ENCODE results near the gene FBN3.

The FBN3 gene

GRCh38 chr19:8132858-8133458 is 16.4 kb downstream of the FBN3 start:
- no peaks in the 10 kb centered on the region for H3K27me3 ChIP-seq (ENCODE audit: control insufficient read depth in 1 of 2, insufficient read depth in 2 of 2, low read length in 2 of 2)
- no peak overlapping the region for H3K27ac ChIP-seq (ENCODE audit: low read length)
- H3K36me3 ChIP-seq (ENCODE audit: control insufficient read depth in 2 of 2, insufficient read depth in 2 of 2, low read length in 2 of 2): no peaks in the 10 kb centered on the region
- peaks cover 2% of the 10 kb centered on the region for H3K4me1 ChIP-seq (ENCODE audit: control insufficient read depth, insufficient read depth, low read length)
- H3K9me3 ChIP-seq (ENCODE audit: control insufficient read depth in 2 of 2, low read length in 2 of 2): no peaks in the 10 kb centered on the region
- no peak overlapping the region for H3K4me3 ChIP-seq (ENCODE audit: low read length in 2 of 2)
- no peak overlapping the region for H3K9ac ChIP-seq (ENCODE audit: low read length in 2 of 2)

GRCh38 chr19:8131517-8131916 is 17.9 kb downstream of the FBN3 start:
- Histone ChIP-seq H3K9ac (ENCODE audit: low read length in 2 of 2) (no peak overlapping the region), H3K27ac (ENCODE audit: low read length) (no peak overlapping the region), H3K4me1 (ENCODE audit: control insufficient read depth, insufficient read depth, low read length) (peaks cover 2% of the 10 kb centered on the region), H3K36me3 (ENCODE audit: control insufficient read depth in 2 of 2, insufficient read depth in 2 of 2, low read length in 2 of 2) (no peaks in the 10 kb centered on the region), H3K9me3 (ENCODE audit: control insufficient read depth in 2 of 2, low read length in 2 of 2) (no peaks in the 10 kb centered on the region), H3K27me3 (ENCODE audit: control insufficient read depth in 1 of 2, insufficient read depth in 2 of 2, low read length in 2 of 2) (no peaks in the 10 kb centered on the region), H3K4me3 (ENCODE audit: low read length in 2 of 2) (peak overlapping the region in 1 of 2 donors; percentile 40)

DNA sequence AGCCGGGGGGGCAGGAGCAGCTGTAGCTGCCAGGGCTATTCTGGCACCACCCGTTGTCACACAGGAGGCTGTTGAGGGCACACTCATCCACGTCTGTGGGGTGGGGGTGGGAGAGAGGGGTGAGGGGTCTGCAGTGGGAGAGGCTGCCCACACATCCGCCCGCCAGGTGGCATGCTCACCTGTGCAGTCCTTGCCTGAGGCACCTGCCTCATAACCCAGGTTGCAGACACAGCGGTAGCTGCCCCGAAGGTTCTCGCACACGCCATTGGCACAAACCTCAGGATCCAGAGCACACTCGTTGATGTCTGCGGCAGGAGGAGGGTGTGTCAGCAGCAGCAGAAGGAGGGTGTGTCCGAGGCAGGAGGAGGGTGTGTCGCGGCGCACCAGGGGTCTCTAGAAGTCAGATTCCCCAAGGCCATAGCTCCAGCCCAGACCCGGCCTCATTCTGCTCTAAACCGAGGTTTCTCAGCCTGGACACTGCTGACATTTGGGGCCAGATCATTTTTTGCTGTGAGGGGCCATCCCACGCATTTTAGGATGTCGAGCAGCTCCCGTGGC is 20.3 kb downstream of the FBN3 start:
- H3K4me1 ChIP-seq (ENCODE audit: control insufficient read depth, insufficient read depth, low read length): peaks cover 2% of the 10 kb centered on the region
- no peak overlapping the region for H3K27ac ChIP-seq (ENCODE audit: low read length)
- no peak overlapping the region for H3K9ac ChIP-seq (ENCODE audit: low read length in 2 of 2)
- no peaks in the 10 kb centered on the region for H3K9me3 ChIP-seq (ENCODE audit: control insufficient read depth in 2 of 2, low read length in 2 of 2)
- no peaks in the 10 kb centered on the region for H3K27me3 ChIP-seq (ENCODE audit: control insufficient read depth in 1 of 2, insufficient read depth in 2 of 2, low read length in 2 of 2)
- no peak overlapping the region for H3K4me3 ChIP-seq (ENCODE audit: low read length in 2 of 2)
- H3K36me3 ChIP-seq (ENCODE audit: control insufficient read depth in 2 of 2, insufficient read depth in 2 of 2, low read length in 2 of 2): no peaks in the 10 kb centered on the region

GRCh38 chr19:8128551-8128950 is 20.8 kb downstream of the FBN3 start:
- Histone ChIP-seq H3K36me3 (ENCODE audit: control insufficient read depth in 2 of 2, insufficient read depth in 2 of 2, low read length in 2 of 2) (no peaks in the 10 kb centered on the region), H3K4me3 (ENCODE audit: low read length in 2 of 2) (no peak overlapping the region), H3K27me3 (ENCODE audit: control insufficient read depth in 1 of 2, insufficient read depth in 2 of 2, low read length in 2 of 2) (no peaks in the 10 kb centered on the region), H3K9me3 (ENCODE audit: control insufficient read depth in 2 of 2, low read length in 2 of 2) (no peaks in the 10 kb centered on the region), H3K27ac (ENCODE audit: low read length) (no peak overlapping the region), H3K9ac (ENCODE audit: low read length in 2 of 2) (no peak overlapping the region), H3K4me1 (ENCODE audit: control insufficient read depth, insufficient read depth, low read length) (peaks cover 2% of the 10 kb centered on the region)

DNA sequence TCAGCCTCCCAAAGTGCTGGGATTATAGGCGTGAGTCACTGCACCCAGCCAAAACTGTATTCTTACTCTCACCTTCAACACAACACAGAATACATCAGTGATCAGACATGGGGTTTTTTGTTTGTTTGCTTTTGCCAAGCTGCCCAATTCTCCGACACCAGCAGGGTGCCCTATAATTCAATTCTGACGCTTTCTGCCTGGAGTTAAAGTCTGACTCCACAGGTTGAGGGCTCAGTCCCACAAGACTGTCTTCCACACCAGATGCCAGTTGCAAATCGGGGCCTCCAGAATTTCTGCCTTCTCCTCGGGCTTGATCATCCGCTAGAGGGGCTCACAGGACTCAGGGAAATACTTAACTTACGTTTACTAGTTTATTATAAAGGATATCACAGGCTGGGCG is 22.1 kb downstream of the FBN3 start:
- no peaks in the 10 kb centered on the region for H3K27me3 ChIP-seq (ENCODE audit: control insufficient read depth in 1 of 2, insufficient read depth in 2 of 2, low read length in 2 of 2)
- H3K27ac ChIP-seq (ENCODE audit: low read length): no peak overlapping the region
- H3K9ac ChIP-seq (ENCODE audit: low read length in 2 of 2): no peak overlapping the region
- no peaks in the 10 kb centered on the region for H3K36me3 ChIP-seq (ENCODE audit: control insufficient read depth in 2 of 2, insufficient read depth in 2 of 2, low read length in 2 of 2)
- no peak overlapping the region for H3K4me3 ChIP-seq (ENCODE audit: low read length in 2 of 2)
- H3K4me1 ChIP-seq (ENCODE audit: control insufficient read depth, insufficient read depth, low read length): peaks cover 2% of the 10 kb centered on the region
- H3K9me3 ChIP-seq (ENCODE audit: control insufficient read depth in 2 of 2, low read length in 2 of 2): no peaks in the 10 kb centered on the region

GRCh38 chr19:8126511-8126910 is 22.9 kb downstream of the FBN3 start:
- no peaks in the 10 kb centered on the region for H3K4me1 ChIP-seq (ENCODE audit: control insufficient read depth, insufficient read depth, low read length)
- no peaks in the 10 kb centered on the region for H3K9me3 ChIP-seq (ENCODE audit: control insufficient read depth in 2 of 2, low read length in 2 of 2)
- H3K4me3 ChIP-seq (ENCODE audit: low read length in 2 of 2): no peak overlapping the region
- H3K27ac ChIP-seq (ENCODE audit: low read length): no peak overlapping the region
- no peaks in the 10 kb centered on the region for H3K27me3 ChIP-seq (ENCODE audit: control insufficient read depth in 1 of 2, insufficient read depth in 2 of 2, low read length in 2 of 2)
- no peak overlapping the region for H3K9ac ChIP-seq (ENCODE audit: low read length in 2 of 2)
- no peaks in the 10 kb centered on the region for H3K36me3 ChIP-seq (ENCODE audit: control insufficient read depth in 2 of 2, insufficient read depth in 2 of 2, low read length in 2 of 2)

DNA sequence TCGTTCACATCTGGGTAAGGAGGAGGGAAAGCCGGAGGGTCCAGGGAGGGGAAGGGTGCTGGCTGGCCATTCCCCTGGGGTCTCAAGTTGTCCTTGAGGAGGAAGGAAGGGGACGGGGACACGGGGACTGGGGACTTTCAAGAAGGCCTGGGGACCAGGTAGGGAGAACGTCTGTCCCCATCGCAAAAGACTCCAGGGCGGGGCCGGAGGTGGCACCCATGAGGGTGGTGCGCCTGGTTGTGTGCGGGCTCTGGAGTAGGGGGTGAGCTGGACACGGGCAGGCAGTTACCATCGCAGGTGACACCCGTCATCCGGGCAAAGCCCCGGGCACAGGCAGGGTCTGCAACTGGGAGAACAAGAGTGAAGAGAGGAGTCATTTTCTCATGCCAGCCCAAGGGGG is 23.4 kb downstream of the FBN3 start:
- H3K9me3 ChIP-seq (ENCODE audit: control insufficient read depth in 2 of 2, low read length in 2 of 2): no peaks in the 10 kb centered on the region
- no peaks in the 10 kb centered on the region for H3K27me3 ChIP-seq (ENCODE audit: control insufficient read depth in 1 of 2, insufficient read depth in 2 of 2, low read length in 2 of 2)
- no peak overlapping the region for H3K9ac ChIP-seq (ENCODE audit: low read length in 2 of 2)
- H3K27ac ChIP-seq (ENCODE audit: low read length): no peak overlapping the region
- no peaks in the 10 kb centered on the region for H3K4me1 ChIP-seq (ENCODE audit: control insufficient read depth, insufficient read depth, low read length)
- H3K36me3 ChIP-seq (ENCODE audit: control insufficient read depth in 2 of 2, insufficient read depth in 2 of 2, low read length in 2 of 2): no peaks in the 10 kb centered on the region
- no peak overlapping the region for H3K4me3 ChIP-seq (ENCODE audit: low read length in 2 of 2)

DNA sequence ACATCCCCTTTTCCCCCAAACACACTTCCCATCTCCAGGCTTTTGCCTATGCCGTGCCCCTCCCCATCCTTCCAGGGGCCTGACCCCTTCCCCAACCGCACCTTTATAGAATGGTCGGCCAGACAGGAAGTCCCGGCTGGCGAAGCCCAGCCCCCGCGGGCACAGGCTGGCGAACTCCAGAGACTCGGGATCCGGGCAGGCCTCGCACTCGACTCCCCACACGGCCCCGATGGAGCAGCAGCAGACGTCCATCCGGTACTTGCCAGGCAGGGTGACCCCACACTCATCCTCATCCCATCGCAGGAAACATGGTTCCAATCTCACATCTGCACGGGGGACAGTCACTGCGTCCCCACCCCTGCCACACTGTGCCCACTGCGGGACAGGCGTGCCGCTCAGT is 25.7 kb downstream of the FBN3 start:
- no peaks in the 10 kb centered on the region for H3K27me3 ChIP-seq (ENCODE audit: control insufficient read depth in 1 of 2, insufficient read depth in 2 of 2, low read length in 2 of 2)
- no peaks in the 10 kb centered on the region for H3K36me3 ChIP-seq (ENCODE audit: control insufficient read depth in 2 of 2, insufficient read depth in 2 of 2, low read length in 2 of 2)
- no peak overlapping the region for H3K4me3 ChIP-seq (ENCODE audit: low read length in 2 of 2)

DNA sequence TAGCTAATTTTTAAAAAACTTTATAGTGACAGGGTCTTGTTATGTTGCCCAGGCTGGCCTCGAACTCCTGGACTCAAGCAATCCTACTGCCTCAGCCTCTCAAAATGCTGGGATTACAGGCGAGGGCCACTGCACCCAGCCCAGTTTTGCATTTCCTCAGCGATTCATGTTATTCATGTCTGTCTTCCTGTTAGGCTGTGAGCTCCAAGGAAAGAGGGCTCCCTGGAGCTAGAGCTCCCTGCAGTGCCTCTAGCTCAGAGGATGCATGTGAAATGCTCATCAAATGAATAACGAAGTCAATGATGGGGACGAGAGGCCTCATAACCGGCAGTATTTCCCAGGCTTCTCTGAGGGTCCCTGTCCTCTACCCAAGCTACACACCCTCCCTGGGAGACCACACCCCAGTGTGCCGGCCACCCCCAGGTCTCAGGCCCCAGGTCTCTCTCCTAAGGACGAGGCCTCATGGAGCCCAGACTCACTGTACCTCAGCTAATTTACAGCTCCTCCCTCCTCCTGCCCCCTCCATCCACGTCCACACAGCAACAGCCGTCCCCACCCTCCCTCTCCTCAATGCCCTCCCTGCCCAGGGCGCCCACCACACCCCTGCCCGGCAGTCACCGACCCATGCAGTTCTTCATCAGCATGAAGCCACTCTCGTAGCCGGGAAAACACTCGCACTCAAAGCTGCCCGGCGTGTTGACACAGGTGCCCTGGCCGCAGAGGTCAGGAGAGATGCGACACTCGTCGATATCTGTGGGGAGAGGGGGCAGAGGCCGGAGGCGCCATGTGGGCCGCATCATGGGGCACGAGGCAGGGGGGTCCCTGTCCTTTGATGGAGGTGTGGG is 28.5 kb downstream of the FBN3 start:
- no peak overlapping the region for H3K9ac ChIP-seq (ENCODE audit: low read length in 2 of 2)
- no peak overlapping the region for H3K4me3 ChIP-seq (ENCODE audit: low read length in 2 of 2)
- H3K36me3 ChIP-seq (ENCODE audit: control insufficient read depth in 2 of 2, insufficient read depth in 2 of 2, low read length in 2 of 2): no peaks in the 10 kb centered on the region
- no peak overlapping the region for H3K27ac ChIP-seq (ENCODE audit: low read length)
- H3K9me3 ChIP-seq (ENCODE audit: control insufficient read depth in 2 of 2, low read length in 2 of 2): no peaks in the 10 kb centered on the region
- no peaks in the 10 kb centered on the region for H3K27me3 ChIP-seq (ENCODE audit: control insufficient read depth in 1 of 2, insufficient read depth in 2 of 2, low read length in 2 of 2)
- H3K4me1 ChIP-seq (ENCODE audit: control insufficient read depth, insufficient read depth, low read length): no peaks in the 10 kb centered on the region

More for the DNA sequence above, 25.7 kb downstream of the FBN3 start:
- Histone ChIP-seq H3K9me3 (ENCODE audit: control insufficient read depth in 2 of 2, low read length in 2 of 2) (no peaks in the 10 kb centered on the region), H3K4me1 (ENCODE audit: control insufficient read depth, insufficient read depth, low read length) (no peaks in the 10 kb centered on the region), H3K9ac (ENCODE audit: low read length in 2 of 2) (no peak overlapping the region), H3K27ac (ENCODE audit: low read length) (no peak overlapping the region)

GRCh38 chr19:8117991-8118390 is 31.4 kb downstream of the FBN3 start:
- H3K4me3 ChIP-seq (ENCODE audit: low read length in 2 of 2): no peak overlapping the region
- no peaks in the 10 kb centered on the region for H3K36me3 ChIP-seq (ENCODE audit: control insufficient read depth in 2 of 2, insufficient read depth in 2 of 2, low read length in 2 of 2)
- H3K9ac ChIP-seq (ENCODE audit: low read length in 2 of 2): no peak overlapping the region
- H3K9me3 ChIP-seq (ENCODE audit: control insufficient read depth in 2 of 2, low read length in 2 of 2): no peaks in the 10 kb centered on the region
- H3K27ac ChIP-seq (ENCODE audit: low read length): no peak overlapping the region
- H3K27me3 ChIP-seq (ENCODE audit: control insufficient read depth in 1 of 2, insufficient read depth in 2 of 2, low read length in 2 of 2): no peaks in the 10 kb centered on the region
- no peaks in the 10 kb centered on the region for H3K4me1 ChIP-seq (ENCODE audit: control insufficient read depth, insufficient read depth, low read length)

Measured in stomach smooth muscle (tissue), 2 donors.